Measurements from ENCODE around the gene YAE1.

Gene YAE1

DNA sequence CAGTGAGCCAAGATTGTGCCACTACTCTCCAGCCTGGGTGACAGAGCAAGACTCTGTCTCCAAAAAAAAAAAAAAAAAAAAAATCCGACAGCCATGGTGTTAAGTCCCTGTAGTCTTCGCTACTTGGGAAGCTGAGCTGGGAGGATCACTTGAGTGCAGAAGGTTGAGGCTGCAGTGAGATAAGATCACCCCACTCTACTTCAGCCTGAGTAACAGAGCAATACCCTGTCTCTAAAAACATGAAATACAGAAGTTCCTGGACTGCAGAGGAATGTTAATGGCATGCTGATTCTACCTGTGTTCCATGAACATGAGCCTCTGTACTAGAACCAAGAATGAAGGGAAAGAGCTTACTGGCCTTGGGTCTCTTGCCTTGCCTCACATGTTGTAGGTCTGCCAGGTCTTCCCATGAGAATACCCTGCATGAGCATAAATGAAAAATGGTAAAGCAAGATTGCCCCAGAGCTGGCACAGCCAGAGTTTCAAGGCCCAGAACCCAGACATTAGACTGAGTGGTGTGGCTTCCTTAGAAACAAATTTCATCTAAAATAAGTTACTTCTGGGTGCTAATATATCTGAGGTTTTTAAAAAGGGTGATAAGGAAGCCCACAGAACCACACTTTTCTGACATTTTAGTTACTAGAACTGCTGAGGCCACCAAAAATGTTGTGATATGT, 8.6 kb downstream of the YAE1 start:
- DNase-seq (ENCODE audit: insufficient read length, low spot score), result no peak
- no peak for FAIRE-seq
- TF ChIP-seq POLR2A (IDR thresholded peaks at IDR 0.05; ENCODE audit: low read depth, low read length), result no peak

- TF ChIP-seq POLR2A (IDR thresholded peaks at IDR 0.05; ENCODE audit: low read depth, low read length), result no peak
- DNase-seq (ENCODE audit: insufficient read length, low spot score) (no peak), FAIRE-seq (no peak)
Observed at GRCh38 chr7:39577229-39577874, 11.1 kb downstream of the YAE1 start.

DNA sequence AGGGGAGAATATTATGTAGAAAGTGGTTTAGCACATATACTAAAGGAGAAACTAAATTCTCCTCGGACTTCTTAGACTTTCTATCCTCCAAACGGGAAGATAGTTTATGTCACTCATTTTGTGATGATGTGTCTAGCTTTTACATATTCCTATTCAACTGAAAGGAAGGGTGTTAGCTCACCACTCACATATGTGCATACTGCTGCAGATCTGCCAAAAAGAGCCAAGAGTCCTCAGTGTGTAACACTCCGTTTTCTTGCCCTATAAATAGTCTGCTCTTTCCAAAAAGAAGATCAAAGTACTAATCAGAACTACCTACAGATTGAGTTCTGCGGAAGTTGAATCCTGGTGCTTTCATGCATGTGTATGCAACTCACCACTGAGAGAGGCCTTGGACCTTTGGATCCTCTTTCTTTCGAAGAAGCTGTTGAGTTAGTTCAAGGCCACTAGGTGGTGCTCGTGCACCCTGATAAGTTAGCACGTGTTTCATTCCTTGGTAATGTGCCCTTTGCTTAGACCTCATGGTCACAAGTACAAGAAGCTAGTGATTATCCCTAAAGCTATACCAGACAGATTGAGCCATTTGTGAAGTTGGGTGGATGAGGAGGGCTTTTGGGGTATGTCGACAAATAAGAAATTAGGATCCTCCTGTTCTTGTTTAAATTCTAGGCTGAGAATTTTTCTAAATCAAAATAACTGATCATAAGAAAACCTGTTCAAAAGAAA, 14.1 kb downstream of the YAE1 start:
- DNase-seq (ENCODE audit: insufficient read length, low spot score) (peak; percentile 70), FAIRE-seq (peak; percentile 97)
- no peak for TF ChIP-seq POLR2A (IDR thresholded peaks at IDR 0.05; ENCODE audit: low read depth, low read length)

GRCh38 chr7:39582536-39582935, 16.3 kb downstream of the YAE1 start:
- DNase-seq (ENCODE audit: insufficient read length, low spot score) (no peak), FAIRE-seq (no peak)
- no peak for TF ChIP-seq POLR2A (IDR thresholded peaks at IDR 0.05; ENCODE audit: low read depth, low read length)

GRCh38 chr7:39583539-39583938, 17.3 kb downstream of the YAE1 start:
- no peak for TF ChIP-seq POLR2A (IDR thresholded peaks at IDR 0.05; ENCODE audit: low read depth, low read length)
- DNase-seq (ENCODE audit: insufficient read length, low spot score), result no peak
- FAIRE-seq, result no peak

GRCh38 chr7:39587393-39587792, 21.2 kb downstream of the YAE1 start:
- DNase-seq (ENCODE audit: insufficient read length, low spot score), result peak; percentile 45
- TF ChIP-seq POLR2A (IDR thresholded peaks at IDR 0.05; ENCODE audit: low read depth, low read length), result no peak

GRCh38 chr7:39588416-39588815, 22.2 kb downstream of the YAE1 start:
- no peak for FAIRE-seq
- no peak for DNase-seq (ENCODE audit: insufficient read length, low spot score)
- TF ChIP-seq POLR2A (IDR thresholded peaks at IDR 0.05; ENCODE audit: low read depth, low read length), result no peak

More at GRCh38 chr7:39587393-39587792, 21.2 kb downstream of the YAE1 start:
- FAIRE-seq, result peak; percentile 45

GRCh38 chr7:39589323-39590111, 23.3 kb downstream of the YAE1 start:
- FAIRE-seq, result peak; percentile 99
- DNase-seq (ENCODE audit: insufficient read length, low spot score), result peak; percentile 72
- TF ChIP-seq POLR2A (IDR thresholded peaks at IDR 0.05; ENCODE audit: low read depth, low read length), result no peak

GRCh38 chr7:39592586-39592985, 26.4 kb downstream of the YAE1 start:
- DNase-seq (ENCODE audit: insufficient read length, low spot score) (no peak), FAIRE-seq (peak; percentile 80)
- TF ChIP-seq POLR2A (IDR thresholded peaks at IDR 0.05; ENCODE audit: low read depth, low read length), result no peak

DNA sequence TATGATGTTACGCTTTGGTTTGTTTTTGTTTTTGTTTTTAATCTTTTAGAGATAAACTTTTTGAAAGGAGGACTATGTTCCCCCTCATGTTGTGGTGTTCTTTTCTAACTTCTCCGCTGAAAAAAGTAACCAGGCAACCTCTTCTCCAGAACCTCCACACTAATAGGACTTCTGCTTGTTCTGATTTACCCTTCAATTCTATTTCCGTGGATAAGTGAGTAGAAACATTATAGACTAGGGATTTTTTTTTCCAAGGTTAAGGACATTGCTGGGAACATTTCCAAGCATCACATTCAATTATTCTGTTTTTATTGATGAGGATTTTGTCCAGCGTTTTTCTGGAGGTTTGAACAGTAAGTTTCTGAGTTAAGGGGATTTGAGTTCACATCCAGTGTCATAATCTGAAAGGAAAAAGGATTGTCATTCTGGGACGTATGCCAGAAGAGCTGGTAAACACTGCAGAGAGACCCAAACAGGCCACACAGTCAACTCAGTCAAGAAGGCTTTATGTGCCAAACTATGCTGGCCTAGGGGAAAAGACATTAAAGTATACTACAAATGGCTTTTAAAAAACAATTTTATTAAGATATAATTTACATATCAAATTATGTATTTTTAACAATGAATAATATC, 28.9 kb downstream of the YAE1 start:
- no peak for DNase-seq (ENCODE audit: insufficient read length, low spot score)
- FAIRE-seq, result no peak
- TF ChIP-seq POLR2A (IDR thresholded peaks at IDR 0.05; ENCODE audit: low read depth, low read length), result no peak

GRCh38 chr7:39602351-39602750, 36.1 kb downstream of the YAE1 start:
- no peak for DNase-seq (ENCODE audit: insufficient read length, low spot score)
- FAIRE-seq, result no peak
- no peak for TF ChIP-seq POLR2A (IDR thresholded peaks at IDR 0.05; ENCODE audit: low read depth, low read length)

DNA sequence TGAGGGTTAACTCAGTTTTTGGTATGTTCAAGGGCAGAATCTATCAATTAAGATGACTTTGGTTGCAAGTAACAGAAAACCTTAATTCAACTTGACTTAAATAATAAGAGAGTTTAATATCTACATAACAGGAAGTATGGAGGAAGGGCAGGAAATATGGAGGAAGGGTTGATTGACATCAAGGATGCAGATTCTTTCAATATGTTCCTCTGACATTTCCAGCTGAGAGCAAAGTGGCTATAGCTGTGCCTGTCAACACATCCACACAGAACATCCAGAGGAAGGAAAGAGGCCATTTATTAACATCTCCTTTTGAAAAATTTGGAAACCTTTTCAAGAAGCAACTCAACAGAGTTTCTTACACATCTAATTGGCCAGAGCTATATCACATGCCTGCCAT, 37.7 kb downstream of the YAE1 start:
- peak; percentile 41 for FAIRE-seq
- no peak for TF ChIP-seq POLR2A (IDR thresholded peaks at IDR 0.05; ENCODE audit: low read depth, low read length)
- DNase-seq (ENCODE audit: insufficient read length, low spot score), result no peak

DNA sequence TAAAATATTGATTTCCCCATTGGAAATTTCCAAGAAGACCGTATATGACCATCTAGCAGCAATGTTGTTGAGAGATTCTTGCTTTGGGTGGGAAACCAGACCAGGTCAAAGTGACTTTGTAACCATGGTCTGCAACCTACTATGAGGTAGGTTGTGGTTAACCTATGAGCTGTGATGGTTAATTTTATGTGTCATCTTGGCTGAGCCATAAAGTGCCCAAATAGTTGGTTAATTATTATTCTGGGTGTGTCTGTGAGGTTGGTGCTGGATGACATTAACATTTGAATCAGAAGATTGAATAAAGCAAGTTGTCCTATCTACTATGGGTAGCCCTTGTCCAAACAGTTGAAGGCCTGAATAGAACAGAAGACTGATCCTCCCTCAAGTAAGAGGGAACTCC, 38.9 kb downstream of the YAE1 start:
- TF ChIP-seq POLR2A (IDR thresholded peaks at IDR 0.05; ENCODE audit: low read depth, low read length), result no peak
- no peak for FAIRE-seq
- no peak for DNase-seq (ENCODE audit: insufficient read length, low spot score)
